ENCODE measurements around the gene BMF. TPM values are rescaled to one million over a fixed set of nuclear protein-coding genes. Genes with fewer than 3 reads are reported as not detected.

Gene BMF
- total RNA-seq = 2.1 and 10.6 TPM in 2 replicates

GRCh38 chr15:40108855-40109735 lies at the start of gene BMF:
TSS of gene BMF (minus strand) at chr15:40108879. CDS start at chr15:40106086, 2,793 bp downstream.

GRCh38 chr15:40038638-40039543 lies 69.8 kb downstream of the BMF start, which contains the start of gene SRP14:
TSS of gene SRP14 (minus strand) at chr15:40039181. CDS start at chr15:40039116, 65 bp downstream.

Other genes starting within 250 kb of the BMF start
- 54.9 and 87.5 TPM in 2 replicates for gene GPR176, start 188.6 kb downstream of the BMF start, total RNA-seq
- 39.9 and 45.5 TPM in 2 replicates for gene EIF2AK4, start 174.8 kb downstream of the BMF start, total RNA-seq
- gene SRP14, start 69.7 kb downstream of the BMF start, total RNA-seq = 240 and 262 TPM in 2 replicates
- gene BUB1B, start 52.2 kb upstream of the BMF start, total RNA-seq = 0.43 and 1.4 TPM in 2 replicates
- 0.12 TPM in 1 of 2 replicates, not detected in the other for gene PAK6, start 130.2 kb upstream of the BMF start, total RNA-seq
- not detected in 2 replicates for gene ANKRD63, start 174.2 kb upstream of the BMF start, total RNA-seq
- gene PLCB2, start 199.1 kb upstream of the BMF start, total RNA-seq = 0.09 and 0.23 TPM in 2 replicates
- 8.6 and 30.1 TPM in 2 replicates for gene INAFM2, start 214.8 kb upstream of the BMF start, total RNA-seq
- 0.09 and 1.6 TPM in 2 replicates for gene CCDC9B, start 232.1 kb upstream of the BMF start, total RNA-seq
- not detected in 2 replicates for gene PHGR1, start 242.2 kb upstream of the BMF start, total RNA-seq
- 0.09 and 0.23 TPM in 2 replicates for gene DISP2, start 249.3 kb upstream of the BMF start, total RNA-seq

Data from pericardium fibroblast (primary cell).